Activated naive CD4-positive, alpha-beta T cell treated with anti-CD3 and anti-CD28 coated beads, Interleukin-2, amount 10 ng/mL, durations not matched to agents 7 days and 5 days (primary cell): Measurements from ENCODE around the gene ALDH18A1.
A peak's percentile ranks its signal among the peaks of the same experiment; 100 is the strongest.

Source experiments
- CTCF ChIA-PET: fragments of 350-600 bp; sonication (Branson Sonifier 250); formaldehyde crosslinking; loops from one replicate; lab custom pipeline; 2021; ENCODE audit warnings: antibody characterized with exemption; lab: Charles Lee
- DNase-seq: peaks from one replicate; pipeline ENCODE4 v3.0.0-alpha.2; 2020
- H3K27ac Mint-ChIP-seq: one replicate; pipeline ENCODE4 v1.8.0; 2021; ENCODE audit warnings: mild to moderate bottlenecking, moderate library complexity, mixed read lengths
- H3K27me3 Mint-ChIP-seq: one replicate; pipeline ENCODE4 v1.8.0; 2021; ENCODE audit warnings: mild to moderate bottlenecking, mixed read lengths
- H3K36me3 Mint-ChIP-seq: one replicate; pipeline ENCODE4 v1.8.0; 2021; ENCODE audit warnings: mixed read lengths
- H3K4me1 Mint-ChIP-seq: one replicate; pipeline ENCODE4 v1.8.0; 2021; ENCODE audit warnings: mixed read lengths
- H3K4me3 Mint-ChIP-seq: one replicate; pipeline ENCODE4 v1.8.0; 2021; ENCODE audit warnings: mild to moderate bottlenecking, moderate library complexity, mixed read lengths
- H3K9me3 Mint-ChIP-seq: one replicate; pipeline ENCODE4 v1.8.0; 2021; ENCODE audit warnings: mixed read lengths

ALDH18A1 gene

DNA sequence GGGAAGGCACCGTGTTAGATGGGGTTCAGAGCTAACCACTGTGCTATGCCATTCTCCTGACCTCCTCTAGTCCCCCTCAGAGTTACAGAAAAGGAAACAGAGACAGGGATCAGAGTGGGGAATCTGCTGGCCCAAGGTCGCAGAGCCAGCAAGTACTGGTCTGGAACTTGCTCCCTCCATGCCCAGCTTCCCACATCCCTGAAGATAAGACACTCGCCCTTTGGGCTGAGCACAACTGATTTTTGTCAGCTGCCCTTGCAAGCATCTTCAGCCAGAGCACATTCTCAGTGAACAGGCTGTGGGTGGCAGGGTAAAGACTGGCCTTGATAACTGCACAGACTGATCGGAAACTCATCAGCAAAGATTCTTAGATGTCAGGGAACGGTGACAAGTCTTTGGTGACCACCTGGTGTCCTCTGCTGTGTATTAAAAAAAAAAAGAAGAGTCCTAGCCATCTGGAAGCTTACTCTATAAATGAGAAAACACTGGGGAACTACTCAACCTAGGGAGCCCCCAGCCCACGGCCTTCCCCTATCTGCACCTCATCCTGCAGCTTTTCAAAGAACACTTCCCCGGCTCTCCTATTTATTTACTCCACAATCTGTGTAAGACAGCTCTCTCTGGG, 94.1 kb downstream of the ALDH18A1 start:
- H3K27ac Mint-ChIP-seq: no peak overlapping the region
- H3K4me1 Mint-ChIP-seq: peaks cover 14% of the 10 kb centered on the region
- H3K27me3 Mint-ChIP-seq: peaks cover 58% of the 10 kb centered on the region
- H3K4me3 Mint-ChIP-seq: no peak overlapping the region
- DNase-seq: no peak
- no peaks in the 10 kb centered on the region for H3K36me3 Mint-ChIP-seq
- no peaks in the 10 kb centered on the region for H3K9me3 Mint-ChIP-seq
- CTCF ChIA-PET: interaction anchor here (1.1 to 1.3 kb wide), 2 partner anchors 39 to 131 kb away, joined by 3 read pairs; partner anchors contain the start of gene TCTN3

DNA sequence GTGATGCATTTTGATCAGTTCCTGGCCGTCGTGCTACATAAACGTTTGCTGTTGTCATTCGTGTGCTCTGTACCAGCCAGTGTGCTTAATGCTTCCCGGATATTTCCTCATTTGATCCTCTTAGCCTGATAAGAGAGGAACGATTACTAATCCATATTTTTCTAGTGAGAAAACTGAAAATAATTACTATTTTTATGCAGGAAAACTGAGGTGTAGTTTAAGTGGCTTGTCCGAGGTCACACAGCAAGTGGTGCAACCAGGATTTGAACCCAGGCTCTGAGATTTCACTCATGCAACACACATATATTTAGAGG, 94.7 kb downstream of the ALDH18A1 start:
- Mint-ChIP-seq H3K27me3 (peaks cover 59% of the 10 kb centered on the region), H3K27ac (no peak overlapping the region)
- CTCF ChIA-PET: interaction anchor here (1.1 to 1.3 kb wide), 2 partner anchors 132 kb away, joined by 3 read pairs; partner anchors contain the start of gene TCTN3

DNA sequence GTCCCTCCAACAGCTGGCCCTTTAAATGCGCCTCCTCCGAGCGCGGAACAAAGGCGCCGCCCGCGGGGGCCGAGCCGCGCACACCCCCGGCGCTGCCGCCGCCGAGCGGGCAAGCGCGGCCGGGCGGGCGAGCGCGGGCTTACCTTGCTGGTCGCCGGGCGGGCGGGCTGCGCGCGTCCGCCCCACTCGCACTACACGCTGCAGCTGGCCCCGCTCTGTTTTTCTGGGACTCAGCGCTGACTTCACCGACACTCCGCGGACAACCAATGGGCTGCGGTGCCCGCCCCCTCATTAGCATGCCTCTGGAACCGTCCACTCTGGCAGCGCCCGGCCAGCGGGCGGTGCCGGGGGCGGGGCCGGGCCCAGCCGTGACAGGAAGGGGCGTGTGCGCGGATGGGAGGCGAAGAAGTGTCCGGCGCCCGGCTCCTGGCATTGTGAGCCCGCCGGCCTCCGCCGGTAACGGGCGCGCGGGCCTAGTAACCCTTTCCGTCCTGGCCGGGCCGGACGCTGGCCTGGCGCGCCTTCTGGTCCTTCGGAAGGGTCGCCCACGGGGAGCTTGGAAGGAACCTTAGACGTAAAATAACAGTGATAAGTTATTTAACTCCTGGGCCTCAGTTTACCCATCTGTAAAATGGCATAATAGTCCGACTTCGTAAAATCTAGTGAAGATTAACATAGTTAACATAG, 95.2 kb downstream of the ALDH18A1 start, which contains the start of gene SORBS1:
SORBS1 (minus strand) TSS at position 195 of the 687 bp plus-strand sequence. CDS start 120,236 bp downstream, outside the sequence.
- CTCF ChIA-PET: interaction anchor here (1.0 to 1.3 kb wide), 3 partner anchors 132 to 280 kb away, joined by 3 read pairs; partner anchors contain the start of gene TCTN3
- no peaks in the 10 kb centered on the region for H3K9me3 Mint-ChIP-seq
- peak within 1 kb of the TSS; percentile 86 for H3K4me3 Mint-ChIP-seq
- H3K36me3 Mint-ChIP-seq: no peaks in the 10 kb centered on the region
- H3K4me1 Mint-ChIP-seq: peaks cover 14% of the 10 kb centered on the region
- H3K27me3 Mint-ChIP-seq: peaks cover 58% of the 10 kb centered on the region
- DNase-seq: peak; percentile 94
- H3K27ac Mint-ChIP-seq: peak within 1 kb of the TSS; percentile 46

More for the DNA sequence above, 94.7 kb downstream of the ALDH18A1 start:
- no peak for DNase-seq
- Mint-ChIP-seq H3K4me3 (peak overlapping the region; percentile 78), H3K9me3 (no peaks in the 10 kb centered on the region), H3K36me3 (no peaks in the 10 kb centered on the region), H3K4me1 (peaks cover 14% of the 10 kb centered on the region)

DNA sequence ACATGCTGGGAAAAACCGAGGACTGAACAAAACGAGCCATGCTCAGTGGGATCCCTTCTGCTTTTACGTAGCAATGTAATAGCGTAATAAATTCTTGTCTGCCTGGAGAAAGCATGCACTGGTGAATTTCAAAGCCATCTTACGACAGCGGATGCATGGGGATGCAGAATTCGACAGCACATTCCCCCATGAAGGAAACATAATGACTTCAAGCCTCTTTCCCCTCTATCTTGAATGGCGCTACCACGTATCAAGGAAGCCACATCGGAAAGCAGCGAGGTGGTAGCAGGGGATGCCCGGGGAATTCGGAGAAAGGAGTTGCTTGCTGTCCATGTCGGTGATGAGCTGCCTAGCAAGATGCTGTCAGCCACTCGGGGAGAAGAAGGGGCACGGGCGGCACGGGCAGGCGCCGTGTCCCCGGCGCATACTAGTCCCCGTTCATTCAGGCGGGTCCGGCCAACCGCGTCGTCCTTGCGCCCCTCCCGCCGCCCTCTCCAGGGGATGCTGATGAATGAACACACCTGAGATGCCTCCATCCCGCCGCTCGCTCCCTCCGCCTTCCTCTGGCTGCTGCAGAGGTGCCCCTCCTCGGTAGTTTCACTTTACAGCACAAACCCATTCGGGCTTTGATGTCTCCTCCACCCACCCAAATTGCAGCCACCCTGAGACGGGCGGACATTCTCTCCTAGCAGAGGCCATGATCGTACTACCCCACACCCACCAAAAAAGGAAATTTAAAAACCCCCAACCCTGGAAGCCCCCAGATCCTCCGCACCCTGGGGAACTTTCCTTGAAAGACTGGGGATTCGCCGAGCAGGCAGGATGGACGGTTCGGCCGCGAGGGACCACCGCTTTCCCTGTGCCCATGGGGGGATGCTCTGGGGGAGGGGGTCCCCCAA, 96.0 kb downstream of the ALDH18A1 start:
- CTCF ChIA-PET: interaction anchor here (1.0 to 1.1 kb wide), 2 partner anchors 131 to 281 kb away, joined by 3 read pairs; no protein-coding TSS in a partner anchor
- Mint-ChIP-seq H3K9me3 (no peaks in the 10 kb centered on the region), H3K27ac (peak overlapping the region; percentile 46), H3K27me3 (peaks cover 54% of the 10 kb centered on the region), H3K4me1 (peaks cover 14% of the 10 kb centered on the region), H3K36me3 (no peaks in the 10 kb centered on the region), H3K4me3 (peak overlapping the region; percentile 86)
- peak; percentile 73 for DNase-seq

DNA sequence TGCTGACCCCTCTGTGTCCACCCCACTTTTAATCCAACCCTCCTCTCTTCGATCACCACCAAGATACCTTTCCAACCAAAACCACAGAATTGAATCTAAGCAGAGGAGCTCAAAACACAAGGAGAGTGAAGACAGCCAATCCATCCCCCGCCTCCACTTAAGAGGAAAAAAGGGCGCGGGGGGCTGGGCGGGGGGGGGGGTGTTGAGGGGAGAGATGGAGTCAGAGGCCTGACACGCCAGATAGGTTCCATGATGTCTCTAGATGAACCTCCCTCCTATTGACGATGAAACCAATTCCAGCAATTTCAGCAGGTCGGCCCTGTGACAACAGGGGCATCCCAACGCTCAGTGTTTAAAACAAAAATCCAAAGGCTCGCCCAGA, 96.6 kb downstream of the ALDH18A1 start:
- Mint-ChIP-seq H3K4me3 (peak overlapping the region; percentile 86), H3K36me3 (no peaks in the 10 kb centered on the region), H3K27me3 (peaks cover 54% of the 10 kb centered on the region), H3K9me3 (no peaks in the 10 kb centered on the region), H3K4me1 (peaks cover 14% of the 10 kb centered on the region), H3K27ac (no peak overlapping the region)
- DNase-seq: no peak
- CTCF ChIA-PET: no interaction called here

DNA sequence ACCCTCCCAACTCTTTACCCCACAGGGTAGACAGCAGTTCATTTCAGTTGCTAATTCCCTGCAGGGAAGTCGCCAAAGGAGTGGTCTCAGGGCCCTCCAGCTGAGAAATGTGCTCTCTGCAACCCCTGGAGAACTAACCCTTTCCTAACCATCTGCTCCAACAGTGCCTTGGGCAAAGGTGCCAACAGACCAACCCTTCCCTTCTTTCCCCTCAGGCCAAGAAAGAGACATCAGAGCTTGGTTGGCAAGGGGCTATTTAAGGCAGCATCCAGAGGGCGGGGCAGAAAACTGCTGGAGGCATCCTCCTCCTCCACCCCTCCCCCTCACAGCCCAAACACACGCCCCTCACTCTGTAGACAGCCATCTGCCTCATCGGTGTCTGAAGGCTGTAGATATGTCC, 97.0 kb downstream of the ALDH18A1 start:
- Mint-ChIP-seq H3K4me3 (peak overlapping the region; percentile 15), H3K27me3 (peaks cover 51% of the 10 kb centered on the region), H3K27ac (no peak overlapping the region), H3K36me3 (no peaks in the 10 kb centered on the region), H3K9me3 (no peaks in the 10 kb centered on the region), H3K4me1 (peaks cover 14% of the 10 kb centered on the region)
- CTCF ChIA-PET: no interaction called here
- no peak for DNase-seq

DNA sequence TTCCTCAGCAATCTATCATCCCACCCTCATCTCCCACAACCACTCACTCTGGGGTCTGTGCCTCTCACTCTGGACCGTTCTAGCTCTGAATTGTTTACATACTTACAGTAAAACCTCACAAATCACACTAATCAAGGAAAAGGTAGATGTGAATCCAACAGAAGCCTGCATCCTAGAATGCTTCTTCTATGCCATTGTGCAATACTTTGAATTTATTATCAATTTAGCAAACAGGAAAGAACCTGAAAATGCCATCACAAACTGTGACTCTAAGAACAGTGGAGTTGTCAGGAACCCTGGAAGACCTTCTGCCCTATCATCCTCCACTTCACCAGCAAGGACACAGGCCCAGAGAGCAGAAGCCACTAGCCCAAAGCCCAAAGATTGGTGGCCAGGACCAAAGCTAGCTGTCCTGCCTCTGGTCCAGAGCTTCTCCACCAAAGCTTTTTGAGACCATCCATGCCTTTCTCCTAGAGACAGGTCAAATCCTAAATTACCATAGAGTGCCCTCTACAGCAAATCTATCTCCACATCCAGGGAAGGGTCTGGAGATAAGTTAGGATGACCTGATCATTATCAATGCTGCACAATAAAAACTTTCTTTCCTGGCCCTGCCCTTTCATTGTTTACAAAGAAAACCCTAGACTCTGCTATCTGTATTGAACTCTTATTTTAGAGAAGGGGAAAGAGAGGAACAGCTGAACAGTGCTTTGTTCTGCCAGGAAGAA, 97.8 kb downstream of the ALDH18A1 start:
- Mint-ChIP-seq H3K4me3 (no peak overlapping the region), H3K27ac (no peak overlapping the region)

DNA sequence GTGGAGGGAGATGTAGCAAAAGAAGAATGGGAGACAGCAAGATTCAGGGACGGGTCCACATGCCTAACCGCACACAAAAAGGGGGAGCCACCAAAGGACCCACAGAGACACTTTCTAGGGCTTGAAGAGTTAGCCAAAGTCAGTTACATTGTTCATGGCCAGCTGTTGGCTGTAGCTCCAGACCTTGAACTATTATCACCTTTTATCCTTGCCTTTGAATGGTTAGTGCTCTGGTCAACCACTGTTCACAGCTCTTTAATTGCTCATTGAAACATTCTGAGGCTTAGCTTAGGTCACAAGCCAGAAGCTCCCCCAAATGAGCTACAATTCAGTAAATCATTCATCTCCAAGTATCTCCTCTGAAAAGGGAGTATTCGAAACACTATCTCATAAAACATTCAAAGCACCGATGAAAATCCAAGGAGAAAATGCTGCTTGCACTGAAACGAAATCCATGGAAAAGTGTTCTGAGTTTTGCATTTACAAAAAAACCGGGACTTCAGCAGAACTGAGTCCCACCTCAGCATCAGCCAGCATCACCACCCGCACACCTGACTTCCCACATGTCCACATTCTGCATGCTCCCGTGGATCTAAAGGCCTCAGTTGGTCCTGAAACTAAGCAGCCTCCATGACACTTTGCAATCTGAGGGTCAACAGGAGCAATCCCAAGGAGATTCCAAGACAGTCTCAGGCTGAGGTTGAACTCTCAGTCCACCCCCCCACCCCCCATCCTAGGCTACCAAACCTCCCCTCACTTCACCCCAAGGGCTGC, 99.3 kb downstream of the ALDH18A1 start:
- peaks cover 42% of the 10 kb centered on the region for H3K27me3 Mint-ChIP-seq
- H3K4me3 Mint-ChIP-seq: no peak overlapping the region
- peaks cover 14% of the 10 kb centered on the region for H3K4me1 Mint-ChIP-seq
- DNase-seq: no peak
- H3K36me3 Mint-ChIP-seq: no peaks in the 10 kb centered on the region
- CTCF ChIA-PET: no interaction called here
- H3K27ac Mint-ChIP-seq: no peak overlapping the region
- peaks cover 2% of the 10 kb centered on the region for H3K9me3 Mint-ChIP-seq

More for the DNA sequence above, 97.8 kb downstream of the ALDH18A1 start:
- Mint-ChIP-seq H3K36me3 (no peaks in the 10 kb centered on the region), H3K9me3 (no peaks in the 10 kb centered on the region), H3K4me1 (peaks cover 14% of the 10 kb centered on the region), H3K27me3 (peaks cover 48% of the 10 kb centered on the region)
- CTCF ChIA-PET: no interaction called here
- no peak for DNase-seq
